Measurements from ENCODE around the gene GNG11. TPM values are rescaled to one million over a fixed set of nuclear protein-coding genes. Genes with fewer than 3 reads are reported as not detected.

GNG11 gene
- total RNA-seq, 1 experiment from 2014 or later, result not detected

- Histone ChIP-seq H4K20me1 (ENCODE audit: insufficient read depth, low read depth, low read length) (no peaks in the 10 kb centered on the region), H3K27ac (ENCODE audit: low read length) (no peak overlapping the region), H2AFZ (ENCODE audit: low read length) (no peak overlapping the region), H3K9ac (ENCODE audit: low read length) (no peak overlapping the region), H3K9me2 (replicated peaks; ENCODE audit: insufficient read depth, low read length) (no peaks in the 10 kb centered on the region), H3K27me3 (ENCODE audit: low read length) (no peaks in the 10 kb centered on the region), H3K36me3 (ENCODE audit: insufficient read depth, low read length) (no peaks in the 10 kb centered on the region), H3K4me3 (ENCODE audit: low read length) (no peak overlapping the region), H3K4me1 (ENCODE audit: low read length) (no peaks in the 10 kb centered on the region), H3K79me2 (ENCODE audit: low read length) (no peaks in the 10 kb centered on the region), H3K4me2 (ENCODE audit: low read depth, low read length, poor library complexity, severe bottlenecking) (no peak overlapping the region), H3K9me3 (ENCODE audit: low read length) (no peaks in the 10 kb centered on the region)
- DNase-seq, result no peak
Observed at GRCh38 chr7:93958651-93959050, 37.1 kb downstream of the GNG11 start.

GRCh38 chr7:93960986-93961385 lies 39.5 kb downstream of the GNG11 start:
- H2AFZ ChIP-seq (ENCODE audit: low read length), result no peak overlapping the region
- no peaks in the 10 kb centered on the region for H3K4me1 ChIP-seq (ENCODE audit: low read length)
- no peak overlapping the region for H3K9ac ChIP-seq (ENCODE audit: low read length)
- DNase-seq, result no peak
- H3K4me3 ChIP-seq (ENCODE audit: low read length), result no peak overlapping the region
- H3K9me3 ChIP-seq (ENCODE audit: low read length), result no peaks in the 10 kb centered on the region
- no peak overlapping the region for H3K4me2 ChIP-seq (ENCODE audit: low read depth, low read length, poor library complexity, severe bottlenecking)
- no peak overlapping the region for H3K27ac ChIP-seq (ENCODE audit: low read length)
- H3K79me2 ChIP-seq (ENCODE audit: low read length), result no peaks in the 10 kb centered on the region
- no peaks in the 10 kb centered on the region for H3K36me3 ChIP-seq (ENCODE audit: insufficient read depth, low read length)
- H3K9me2 ChIP-seq (replicated peaks; ENCODE audit: insufficient read depth, low read length), result no peaks in the 10 kb centered on the region
- H3K27me3 ChIP-seq (ENCODE audit: low read length), result no peaks in the 10 kb centered on the region
- H4K20me1 ChIP-seq (ENCODE audit: insufficient read depth, low read depth, low read length), result no peaks in the 10 kb centered on the region

GRCh38 chr7:93964262-93964661 lies 42.7 kb downstream of the GNG11 start:
- Histone ChIP-seq H3K36me3 (ENCODE audit: insufficient read depth, low read length) (no peaks in the 10 kb centered on the region), H4K20me1 (ENCODE audit: insufficient read depth, low read depth, low read length) (no peaks in the 10 kb centered on the region), H3K9me2 (replicated peaks; ENCODE audit: insufficient read depth, low read length) (no peaks in the 10 kb centered on the region), H3K9me3 (ENCODE audit: low read length) (no peaks in the 10 kb centered on the region), H3K4me1 (ENCODE audit: low read length) (no peaks in the 10 kb centered on the region), H3K4me2 (ENCODE audit: low read depth, low read length, poor library complexity, severe bottlenecking) (no peak overlapping the region), H3K4me3 (ENCODE audit: low read length) (no peak overlapping the region), H3K27me3 (ENCODE audit: low read length) (no peaks in the 10 kb centered on the region), H3K79me2 (ENCODE audit: low read length) (no peaks in the 10 kb centered on the region), H3K9ac (ENCODE audit: low read length) (no peak overlapping the region), H2AFZ (ENCODE audit: low read length) (no peak overlapping the region), H3K27ac (ENCODE audit: low read length) (no peak overlapping the region)
- no peak for DNase-seq

GRCh38 chr7:93964813-93965212 lies 43.3 kb downstream of the GNG11 start:
- Histone ChIP-seq H3K27me3 (ENCODE audit: low read length) (no peaks in the 10 kb centered on the region), H3K4me1 (ENCODE audit: low read length) (no peaks in the 10 kb centered on the region), H3K4me2 (ENCODE audit: low read depth, low read length, poor library complexity, severe bottlenecking) (no peak overlapping the region), H3K9me3 (ENCODE audit: low read length) (no peaks in the 10 kb centered on the region), H3K9ac (ENCODE audit: low read length) (no peak overlapping the region), H4K20me1 (ENCODE audit: insufficient read depth, low read depth, low read length) (no peaks in the 10 kb centered on the region), H3K9me2 (replicated peaks; ENCODE audit: insufficient read depth, low read length) (no peaks in the 10 kb centered on the region), H3K36me3 (ENCODE audit: insufficient read depth, low read length) (no peaks in the 10 kb centered on the region), H3K27ac (ENCODE audit: low read length) (no peak overlapping the region), H3K4me3 (ENCODE audit: low read length) (no peak overlapping the region), H2AFZ (ENCODE audit: low read length) (no peak overlapping the region), H3K79me2 (ENCODE audit: low read length) (no peaks in the 10 kb centered on the region)
- no peak for DNase-seq

GRCh38 chr7:93968911-93969620 lies 47.5 kb downstream of the GNG11 start:
- Histone ChIP-seq H3K27ac (ENCODE audit: low read length) (no peak overlapping the region), H3K9me2 (replicated peaks; ENCODE audit: insufficient read depth, low read length) (no peaks in the 10 kb centered on the region), H3K27me3 (ENCODE audit: low read length) (no peaks in the 10 kb centered on the region), H3K9me3 (ENCODE audit: low read length) (no peaks in the 10 kb centered on the region), H3K36me3 (ENCODE audit: insufficient read depth, low read length) (no peaks in the 10 kb centered on the region), H4K20me1 (ENCODE audit: insufficient read depth, low read depth, low read length) (no peaks in the 10 kb centered on the region), H2AFZ (ENCODE audit: low read length) (no peak overlapping the region), H3K4me3 (ENCODE audit: low read length) (no peak overlapping the region), H3K4me1 (ENCODE audit: low read length) (no peaks in the 10 kb centered on the region), H3K9ac (ENCODE audit: low read length) (no peak overlapping the region), H3K79me2 (ENCODE audit: low read length) (no peaks in the 10 kb centered on the region), H3K4me2 (ENCODE audit: low read depth, low read length, poor library complexity, severe bottlenecking) (no peak overlapping the region)
- no peak for DNase-seq

GRCh38 chr7:93972029-93972725 lies 50.6 kb downstream of the GNG11 start:
- Histone ChIP-seq H3K4me2 (ENCODE audit: low read depth, low read length, poor library complexity, severe bottlenecking) (no peak overlapping the region), H3K79me2 (ENCODE audit: low read length) (no peaks in the 10 kb centered on the region), H3K36me3 (ENCODE audit: insufficient read depth, low read length) (no peaks in the 10 kb centered on the region), H3K9ac (ENCODE audit: low read length) (no peak overlapping the region), H3K27me3 (ENCODE audit: low read length) (no peaks in the 10 kb centered on the region), H4K20me1 (ENCODE audit: insufficient read depth, low read depth, low read length) (no peaks in the 10 kb centered on the region), H3K9me2 (replicated peaks; ENCODE audit: insufficient read depth, low read length) (no peaks in the 10 kb centered on the region), H2AFZ (ENCODE audit: low read length) (no peak overlapping the region), H3K4me1 (ENCODE audit: low read length) (no peaks in the 10 kb centered on the region), H3K4me3 (ENCODE audit: low read length) (no peak overlapping the region), H3K27ac (ENCODE audit: low read length) (no peak overlapping the region), H3K9me3 (ENCODE audit: low read length) (no peaks in the 10 kb centered on the region)
- DNase-seq, result no peak

- Histone ChIP-seq H2AFZ (ENCODE audit: low read length) (no peak overlapping the region), H3K27ac (ENCODE audit: low read length) (no peak overlapping the region)
- DNase-seq, result no peak
Observed at GRCh38 chr7:93973134-93973533, 51.6 kb downstream of the GNG11 start.

GRCh38 chr7:93977211-93977950 lies 55.8 kb downstream of the GNG11 start:
- DNase-seq, result no peak
- H3K36me3 ChIP-seq (ENCODE audit: insufficient read depth, low read length), result no peaks in the 10 kb centered on the region
- H3K9me3 ChIP-seq (ENCODE audit: low read length), result no peaks in the 10 kb centered on the region
- H3K79me2 ChIP-seq (ENCODE audit: low read length), result no peaks in the 10 kb centered on the region
- no peak overlapping the region for H3K27ac ChIP-seq (ENCODE audit: low read length)
- no peaks in the 10 kb centered on the region for H4K20me1 ChIP-seq (ENCODE audit: insufficient read depth, low read depth, low read length)
- H3K9ac ChIP-seq (ENCODE audit: low read length), result no peak overlapping the region
- H3K4me1 ChIP-seq (ENCODE audit: low read length), result no peaks in the 10 kb centered on the region
- no peak overlapping the region for H3K4me2 ChIP-seq (ENCODE audit: low read depth, low read length, poor library complexity, severe bottlenecking)
- no peaks in the 10 kb centered on the region for H3K27me3 ChIP-seq (ENCODE audit: low read length)
- no peaks in the 10 kb centered on the region for H3K9me2 ChIP-seq (replicated peaks; ENCODE audit: insufficient read depth, low read length)
- no peak overlapping the region for H2AFZ ChIP-seq (ENCODE audit: low read length)
- H3K4me3 ChIP-seq (ENCODE audit: low read length), result no peak overlapping the region

More at GRCh38 chr7:93973134-93973533, 51.6 kb downstream of the GNG11 start:
- H3K9ac ChIP-seq (ENCODE audit: low read length), result no peak overlapping the region
- H3K4me3 ChIP-seq (ENCODE audit: low read length), result no peak overlapping the region
- no peaks in the 10 kb centered on the region for H3K79me2 ChIP-seq (ENCODE audit: low read length)
- H3K4me1 ChIP-seq (ENCODE audit: low read length), result no peaks in the 10 kb centered on the region
- no peak overlapping the region for H3K4me2 ChIP-seq (ENCODE audit: low read depth, low read length, poor library complexity, severe bottlenecking)
- no peaks in the 10 kb centered on the region for H3K36me3 ChIP-seq (ENCODE audit: insufficient read depth, low read length)
- no peaks in the 10 kb centered on the region for H4K20me1 ChIP-seq (ENCODE audit: insufficient read depth, low read depth, low read length)
- H3K9me3 ChIP-seq (ENCODE audit: low read length), result no peaks in the 10 kb centered on the region
- no peaks in the 10 kb centered on the region for H3K9me2 ChIP-seq (replicated peaks; ENCODE audit: insufficient read depth, low read length)
- H3K27me3 ChIP-seq (ENCODE audit: low read length), result no peaks in the 10 kb centered on the region

Data from Karpas-422 (cell line).